Measurements from ENCODE around the gene ASCC1. TPM values are rescaled to one million over a fixed set of nuclear protein-coding genes. Genes with fewer than 3 reads are reported as not detected.

ASCC1 gene
- total and polyA plus RNA-seq, 2 donors from 2014 or later = 24.0 to 36.1 TPM

GRCh38 chr10:72067463-72068125, 148.5 kb downstream of the ASCC1 start:
- DNase-seq (peak in 1 of 5 donors; percentile 64), FAIRE-seq (no peak)
- no peaks in the 10 kb centered on the region for H3K36me3 ChIP-seq (ENCODE audit: control insufficient read depth in 2 of 3, insufficient read depth in 3 of 3, low read length in 3 of 3)
- H3K4me1 ChIP-seq (ENCODE audit: control insufficient read depth in 2 of 3, insufficient read depth in 2 of 3, low read depth in 1 of 3, low read length in 3 of 3) = peaks cover 0 to 8% (median 0%) of the 10 kb centered on the region in 3 donors
- H3K9ac ChIP-seq (ENCODE audit: low read length in 3 of 3) = no peak overlapping the region
- H3K4me3 ChIP-seq (ENCODE audit: low read length in 3 of 3) = no peak overlapping the region
- no peaks in the 10 kb centered on the region for H3K27me3 ChIP-seq (ENCODE audit: control insufficient read depth, insufficient read depth, low read length)
- H3K9me3 ChIP-seq (ENCODE audit: control insufficient read depth in 2 of 3, insufficient read depth in 1 of 3, low read length in 3 of 3) = no peaks in the 10 kb centered on the region
- intact Hi-C loops (cut with DNase I) = no loop called here
- no peak for TF ChIP-seq CTCF (IDR thresholded peaks at IDR 0.05; ENCODE audit: borderline replicate concordance, extremely low read depth, insufficient read depth)
- no peak overlapping the region for H3K27ac ChIP-seq (ENCODE audit: low read depth in 2 of 2, low read length in 2 of 2)

DNA sequence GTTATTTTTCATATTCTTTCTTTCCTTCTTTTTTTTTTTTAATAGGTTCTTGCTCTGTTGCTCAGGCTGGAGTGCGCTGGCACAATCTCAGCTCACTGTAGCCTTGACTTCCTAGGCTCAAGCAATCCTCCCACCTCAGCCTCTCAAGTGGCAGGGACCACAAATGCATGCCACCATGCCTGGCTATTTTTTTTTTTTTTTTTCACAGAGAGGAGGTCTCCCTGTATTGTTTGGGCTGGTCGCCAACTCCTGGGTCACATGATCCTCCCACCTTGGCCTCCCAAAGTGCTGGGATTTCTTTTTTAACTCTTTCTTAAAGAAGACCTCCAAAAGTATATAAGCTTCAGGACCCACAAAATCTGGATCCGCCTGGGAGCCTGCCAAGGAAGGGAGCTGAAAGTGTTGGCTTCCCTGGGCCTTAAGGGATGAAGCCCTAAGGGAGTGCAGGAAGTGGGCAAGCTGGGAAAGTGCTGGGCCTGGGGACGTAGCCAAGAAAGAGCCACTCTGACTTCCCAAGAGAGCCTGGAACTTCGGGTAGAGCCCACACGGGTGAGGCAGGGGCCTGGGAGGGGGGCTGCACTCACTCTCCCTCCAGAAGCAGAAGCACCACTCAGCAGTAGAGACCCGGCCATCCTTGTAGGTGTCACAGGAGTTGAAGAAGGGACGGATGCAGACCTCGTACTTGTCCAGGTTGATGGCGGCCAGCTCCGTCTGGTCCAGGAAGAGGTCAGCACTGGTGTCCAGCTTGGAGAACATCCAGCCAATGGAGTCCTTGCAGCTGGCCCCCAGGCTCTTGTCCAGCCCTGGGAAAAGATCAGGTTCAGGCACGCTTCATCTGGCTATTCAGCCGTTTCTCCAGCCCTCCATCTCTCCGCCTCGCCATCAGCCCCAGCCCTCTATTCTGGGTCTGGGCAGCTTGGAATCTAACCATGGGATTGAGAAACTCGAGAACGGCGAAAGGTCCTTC, 149.5 kb downstream of the ASCC1 start:
- DNase-seq = peak in 2 of 5 donors; percentile 59 to 62
- no peaks in the 10 kb centered on the region for H3K9me3 ChIP-seq (ENCODE audit: control insufficient read depth in 2 of 3, insufficient read depth in 1 of 3, low read length in 3 of 3)
- intact Hi-C loops (cut with DNase I) = no loop called here
- H3K4me1 ChIP-seq (ENCODE audit: control insufficient read depth in 2 of 3, insufficient read depth in 2 of 3, low read depth in 1 of 3, low read length in 3 of 3) = peaks cover 0 to 8% (median 0%) of the 10 kb centered on the region in 3 donors
- H3K9ac ChIP-seq (ENCODE audit: low read length in 3 of 3) = no peak overlapping the region
- H3K27me3 ChIP-seq (ENCODE audit: control insufficient read depth, insufficient read depth, low read length) = no peaks in the 10 kb centered on the region
- no peak overlapping the region for H3K4me3 ChIP-seq (ENCODE audit: low read length in 3 of 3)
- no peak for FAIRE-seq
- no peaks in the 10 kb centered on the region for H3K36me3 ChIP-seq (ENCODE audit: control insufficient read depth in 2 of 3, insufficient read depth in 3 of 3, low read length in 3 of 3)
- no peak overlapping the region for H3K27ac ChIP-seq (ENCODE audit: low read depth in 2 of 2, low read length in 2 of 2)
- TF ChIP-seq CTCF (IDR thresholded peaks at IDR 0.05; ENCODE audit: borderline replicate concordance, extremely low read depth, insufficient read depth) = no peak

DNA sequence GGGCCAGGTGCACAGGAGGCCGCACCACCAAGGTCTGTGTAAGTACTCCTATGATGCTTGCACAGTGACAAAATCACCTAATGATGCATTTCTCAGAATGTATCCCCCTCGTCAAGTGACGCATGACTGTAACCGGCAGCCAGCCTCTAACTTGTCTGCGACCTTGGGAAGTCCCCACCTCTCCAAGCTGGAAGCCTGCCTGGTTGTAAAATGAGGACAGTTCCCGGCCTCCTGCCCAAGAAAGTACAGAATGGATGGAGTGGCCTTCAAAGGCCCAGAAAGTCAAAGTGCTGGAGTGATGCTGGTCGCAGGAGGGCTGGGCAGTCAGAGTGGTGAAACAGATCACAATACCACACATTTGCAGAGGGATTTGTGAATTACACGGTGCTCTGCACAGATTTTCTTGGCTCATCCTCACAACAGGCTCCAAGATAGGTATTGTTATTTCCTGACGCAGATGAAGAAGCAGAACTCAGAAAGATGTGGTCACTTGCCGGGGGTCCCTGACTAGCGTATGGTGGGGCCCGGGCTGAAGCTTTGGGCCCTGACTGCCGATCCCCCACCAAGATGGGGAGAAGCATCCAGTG, 150.5 kb downstream of the ASCC1 start:
- H3K4me1 ChIP-seq (ENCODE audit: control insufficient read depth in 2 of 3, insufficient read depth in 2 of 3, low read depth in 1 of 3, low read length in 3 of 3) = peaks cover 0 to 8% (median 0%) of the 10 kb centered on the region in 3 donors
- H3K27ac ChIP-seq (ENCODE audit: low read depth in 2 of 2, low read length in 2 of 2) = no peak overlapping the region
- DNase-seq (no peak), FAIRE-seq (no peak)
- no peaks in the 10 kb centered on the region for H3K27me3 ChIP-seq (ENCODE audit: control insufficient read depth, insufficient read depth, low read length)
- no peak overlapping the region for H3K4me3 ChIP-seq (ENCODE audit: low read length in 3 of 3)
- intact Hi-C loops (cut with DNase I) = no loop called here
- H3K36me3 ChIP-seq (ENCODE audit: control insufficient read depth in 2 of 3, insufficient read depth in 3 of 3, low read length in 3 of 3) = no peaks in the 10 kb centered on the region
- H3K9ac ChIP-seq (ENCODE audit: low read length in 3 of 3) = no peak overlapping the region
- no peaks in the 10 kb centered on the region for H3K9me3 ChIP-seq (ENCODE audit: control insufficient read depth in 2 of 3, insufficient read depth in 1 of 3, low read length in 3 of 3)
- TF ChIP-seq CTCF (IDR thresholded peaks at IDR 0.05; ENCODE audit: borderline replicate concordance, extremely low read depth, insufficient read depth) = no peak

All from kidney (tissue), 14 donors.